Stimulated activated CD8-positive, alpha-beta memory T cell treated with anti-CD3 and anti-CD28 coated beads, Interleukin-4, amount 100 ng/mL, for 24 hours (primary cell): Measurements from ENCODE around the gene GYG1.

ENCODE experiments used
- DNase-seq: peaks from one replicate; pipeline ENCODE4 v3.0.0-alpha.2; 2020; ENCODE audit warnings: low read depth

Gene GYG1

GRCh38 chr3:149018247-149018646 lies 26.9 kb downstream of the GYG1 start:
- no peak for DNase-seq

GRCh38 chr3:149019580-149019979 lies 28.2 kb downstream of the GYG1 start:
- DNase-seq = no peak

GRCh38 chr3:149020196-149020838 lies 29.0 kb downstream of the GYG1 start:
- DNase-seq = no peak

DNA sequence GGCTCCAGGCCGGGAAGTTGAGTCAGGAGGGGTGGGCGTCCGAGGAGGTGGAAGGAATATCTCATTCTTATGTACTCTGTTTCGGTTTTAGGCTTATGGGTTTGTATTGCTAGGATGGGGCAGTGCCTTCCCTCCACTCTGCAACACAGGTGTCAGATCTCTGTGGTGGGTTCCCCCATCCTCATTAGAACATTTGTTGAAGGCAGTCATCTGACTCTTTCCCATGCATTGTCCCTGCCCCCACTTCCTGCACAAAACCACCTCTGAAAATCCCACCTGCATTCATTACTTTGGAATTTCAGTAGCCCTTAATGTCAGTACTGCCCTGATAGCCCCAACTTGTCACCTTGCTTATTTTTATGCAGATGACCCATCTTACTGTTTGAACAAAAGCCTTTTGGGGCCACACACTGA lies 29.5 kb downstream of the GYG1 start:
- no peak for DNase-seq

GRCh38 chr3:149021830-149022229 lies 30.5 kb downstream of the GYG1 start:
- DNase-seq = no peak

- no peak for DNase-seq
Observed at GRCh38 chr3:149023951-149024350, 32.6 kb downstream of the GYG1 start.

GRCh38 chr3:149026718-149027117 lies 35.4 kb downstream of the GYG1 start:
- no peak for DNase-seq

GRCh38 chr3:149031096-149031495 lies 39.8 kb downstream of the GYG1 start:
- DNase-seq = no peak

DNA sequence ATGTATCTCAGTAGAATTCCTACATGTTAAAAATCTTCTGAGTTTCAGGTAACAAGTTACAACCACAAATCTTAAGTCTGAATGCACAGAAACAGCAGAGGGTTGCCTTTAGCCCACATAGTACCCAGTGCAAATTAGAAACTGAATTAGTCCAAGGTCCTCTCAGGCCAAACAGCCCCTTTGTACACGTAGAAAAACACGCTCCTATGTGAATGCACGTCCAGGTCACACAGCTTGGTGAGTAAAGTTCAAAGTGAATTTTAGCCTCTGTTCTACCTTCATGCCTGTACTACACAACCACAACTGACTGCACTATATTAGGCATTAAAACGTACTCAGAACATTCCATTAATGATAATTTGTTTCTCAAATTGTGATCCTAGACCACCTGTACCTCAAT lies 46.3 kb downstream of the GYG1 start:
- no peak for DNase-seq

DNA sequence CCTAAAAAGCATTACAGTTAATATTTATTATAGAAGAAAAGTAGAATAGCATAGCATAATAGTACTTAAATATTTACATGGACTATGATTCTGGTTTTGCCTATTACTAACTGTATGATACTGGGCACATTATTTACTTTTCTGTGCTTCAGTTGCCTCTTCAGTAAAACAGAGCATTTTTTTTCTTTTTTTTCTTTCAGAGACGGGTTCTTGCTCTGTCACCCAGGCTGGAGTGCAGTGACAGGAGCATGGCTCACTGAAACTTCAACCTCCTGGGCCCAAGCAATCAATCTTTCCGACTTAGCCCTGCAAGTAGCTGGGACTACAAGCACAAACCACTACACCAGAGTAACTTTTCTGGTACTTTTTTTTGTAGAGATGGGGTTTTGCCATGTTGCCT lies 47.0 kb downstream of the GYG1 start:
- no peak for DNase-seq

DNA sequence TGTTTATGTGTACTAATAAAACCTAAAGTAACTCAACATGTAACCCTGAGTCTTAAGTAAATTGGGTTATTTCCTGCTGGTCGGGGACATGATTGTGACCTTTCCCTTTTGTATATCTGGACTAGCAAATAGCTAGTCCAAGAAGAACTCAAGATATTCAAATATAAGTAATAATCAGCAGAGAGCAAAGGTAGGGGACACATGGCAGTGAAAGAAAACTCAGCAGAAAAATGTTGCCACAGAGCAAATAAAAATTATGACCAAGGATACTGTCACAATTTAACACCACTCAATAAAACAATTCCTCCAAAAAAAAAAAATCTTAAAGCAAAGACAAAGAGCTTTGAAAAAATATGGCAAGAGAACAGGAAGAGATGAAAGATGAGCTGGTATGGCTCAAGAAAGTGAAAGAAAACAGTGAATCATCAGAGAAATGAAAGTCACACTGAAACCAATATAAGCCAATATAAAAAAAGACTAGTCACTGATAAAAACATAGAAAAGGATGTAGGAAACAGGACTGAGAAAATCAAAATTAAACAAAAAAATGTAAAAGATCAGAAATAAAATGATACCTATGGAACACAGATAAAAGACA lies 51.5 kb downstream of the GYG1 start:
- DNase-seq = no peak

- no peak for DNase-seq
Observed at GRCh38 chr3:149044339-149045083, 53.2 kb downstream of the GYG1 start.

DNA sequence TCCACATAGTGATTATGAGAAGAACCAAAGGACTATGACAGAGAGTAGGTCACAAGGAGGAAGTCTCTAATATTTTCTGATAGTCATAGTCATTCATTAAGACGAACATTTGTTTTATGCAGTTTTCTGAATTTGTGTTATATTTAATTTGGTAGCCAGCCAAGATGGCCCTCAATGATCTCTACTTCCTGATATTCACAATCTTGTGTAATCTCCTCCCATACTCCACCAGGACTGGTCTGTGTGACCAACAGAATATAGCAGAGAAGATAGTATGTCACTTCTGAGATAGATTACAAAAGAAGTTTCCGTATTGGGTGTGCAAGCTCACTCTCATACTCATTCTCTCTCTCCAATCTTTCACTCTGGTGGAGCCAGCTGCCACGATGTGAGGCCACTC lies 64.2 kb downstream of the GYG1 start:
- DNase-seq = no peak

DNA sequence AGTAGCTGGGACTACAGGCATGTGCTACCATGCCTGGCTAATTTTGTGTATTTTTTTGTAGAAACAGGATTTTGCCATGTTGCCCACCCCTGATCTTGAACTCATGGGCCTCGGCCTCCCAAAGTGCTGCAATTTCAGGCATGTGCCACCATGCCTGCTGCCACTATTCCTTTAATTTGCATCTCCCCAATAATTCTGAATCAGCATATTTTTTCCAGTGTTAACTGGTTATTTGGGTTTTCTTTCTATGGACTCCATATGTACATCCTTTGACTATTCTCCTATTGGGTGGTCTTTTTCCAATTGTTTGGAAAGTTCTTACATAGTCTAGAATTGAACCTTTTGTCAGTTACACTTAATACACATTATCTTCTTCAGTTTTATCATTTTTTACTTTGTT lies 66.9 kb downstream of the GYG1 start:
- no peak for DNase-seq

- no peak for DNase-seq
Observed at GRCh38 chr3:149058602-149059001, 67.3 kb downstream of the GYG1 start.

DNA sequence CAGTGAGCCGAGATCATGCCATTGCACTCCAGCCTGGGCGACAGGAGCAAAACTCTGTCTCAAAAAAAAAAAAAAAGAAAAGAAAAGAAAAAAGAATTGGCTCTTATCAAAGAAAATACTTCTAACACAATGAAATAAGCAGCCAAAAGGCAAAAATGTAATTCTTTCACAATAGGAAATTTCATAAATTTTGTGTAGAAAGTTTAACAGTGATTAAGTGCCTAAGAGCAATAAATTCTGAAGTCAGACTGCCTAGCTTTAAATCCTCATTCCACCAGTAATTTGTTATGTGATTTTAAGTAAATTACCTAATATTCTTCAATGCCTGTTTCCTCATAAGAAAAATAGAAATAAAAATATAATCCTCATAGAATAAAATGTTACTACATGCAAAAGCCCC lies 70.4 kb downstream of the GYG1 start:
- no peak for DNase-seq

- no peak for DNase-seq
Observed at GRCh38 chr3:149067883-149068282, 76.5 kb downstream of the GYG1 start.
